Upper lobe of right lung (tissue), 1 donor: Measurements from ENCODE around the gene LTB. TPM values are rescaled to one million over a fixed set of nuclear protein-coding genes. Genes with fewer than 3 reads are reported as not detected.
A peak's percentile ranks its signal among the peaks of the same experiment; 100 is the strongest.

ENCODE experiments used
- ATAC-seq: fragments of 200-7000 bp; cut with Tn5 transposase; one replicate; pipeline ENCODE4 v1.9.1; 2020; ENCODE audit warnings: mild to moderate bottlenecking, moderate library complexity
- DNase-seq: peaks from one replicate; pipeline ENCODE4 v3.0.0-alpha.2; 2020
- H3K27ac ChIP-seq: fragments of 200-600 bp; one replicate; pipeline ENCODE4 v1.8.0; 2022
- H3K27me3 ChIP-seq: fragments of 200-600 bp; one replicate; pipeline ENCODE4 v1.8.0; 2022; ENCODE audit warnings: mild to moderate bottlenecking
- H3K36me3 ChIP-seq: fragments of 200-600 bp; one replicate; pipeline ENCODE4 v1.8.0; 2022
- H3K4me1 ChIP-seq: fragments of 200-600 bp; one replicate; pipeline ENCODE4 v1.8.0; 2022
- H3K4me3 ChIP-seq: fragments of 200-600 bp; one replicate; pipeline ENCODE4 v1.8.0; 2022; ENCODE audit warnings: mild to moderate bottlenecking
- H3K9me3 ChIP-seq: fragments of 200-600 bp; one replicate; pipeline ENCODE4 v1.8.0; 2022
- CTCF ChIP-seq: fragments of 200-600 bp; IDR thresholded peaks from one replicate; pipeline ENCODE4 v1.8.0; 2022; ENCODE audit warnings: antibody characterized with exemption
- intact Hi-C: fragments of 100-400 bp; cut with DNase I; formaldehyde crosslinking; loops from one replicate; pipeline ENCODE4 v1.11.0; 2022
- total RNA-seq: library from RNA; stranded (reverse); fragmentation: NEBNext Ultra II Directional; extraction: Animal tissue kit (Norgen Biotek cat#: 25700); gene quantifications from one replicate; pipeline ENCODE4 v1.2.1, GENCODE V29; 2021
- donor health status: DM: no; HTN: yes; CAD: no; lungs with severe emphysema.

The LTB gene
- total RNA-seq, 1 donor from 2014 or later = 6.2 TPM

GRCh38 chr6:31567531-31568370, 14.5 kb downstream of the LTB start:
- Histone ChIP-seq H3K27me3 (no peaks in the 10 kb centered on the region), H3K36me3 (no peaks in the 10 kb centered on the region), H3K4me3 (no peak overlapping the region), H3K27ac (no peak overlapping the region), H3K4me1 (peaks cover 4% of the 10 kb centered on the region), H3K9me3 (no peaks in the 10 kb centered on the region)
- ATAC-seq = peak; percentile 48
- no peak for TF ChIP-seq CTCF
- intact Hi-C loops = no loop called here
- no peak for DNase-seq

- peak overlapping the region; percentile 73 for H3K27ac ChIP-seq
- no peak overlapping the region for H3K4me3 ChIP-seq
- intact Hi-C loops = no loop called here
- no peak for TF ChIP-seq CTCF
- H3K9me3 ChIP-seq = no peaks in the 10 kb centered on the region
- peaks cover 51% of the 10 kb centered on the region for H3K4me1 ChIP-seq
- no peaks in the 10 kb centered on the region for H3K27me3 ChIP-seq
- peaks cover 26% of the 10 kb centered on the region for H3K36me3 ChIP-seq
- no peak for ATAC-seq
- no peak for DNase-seq
These were observed 21.5 kb downstream of the LTB start for GRCh38 chr6:31560697-31561058.

- Histone ChIP-seq H3K27me3 (no peaks in the 10 kb centered on the region), H3K9me3 (no peaks in the 10 kb centered on the region), H3K27ac (peak overlapping the region; percentile 73), H3K36me3 (peaks cover 26% of the 10 kb centered on the region), H3K4me3 (no peak overlapping the region), H3K4me1 (peaks cover 51% of the 10 kb centered on the region)
- DNase-seq (peak; percentile 73), ATAC-seq (peak; percentile 70)
- intact Hi-C loops = no loop called here
- TF ChIP-seq CTCF = no peak
These were observed 22.1 kb downstream of the LTB start for GRCh38 chr6:31559958-31560696.

- H3K36me3 ChIP-seq = peaks cover 27% of the 10 kb centered on the region
- no peaks in the 10 kb centered on the region for H3K27me3 ChIP-seq
- peak overlapping the region; percentile 73 for H3K27ac ChIP-seq
- H3K9me3 ChIP-seq = no peaks in the 10 kb centered on the region
- peaks cover 51% of the 10 kb centered on the region for H3K4me1 ChIP-seq
- no peak for TF ChIP-seq CTCF
- intact Hi-C loops = no loop called here
- ATAC-seq (no peak), DNase-seq (no peak)
- H3K4me3 ChIP-seq = no peak overlapping the region
These were observed 22.6 kb downstream of the LTB start for GRCh38 chr6:31559606-31559957.

- DNase-seq (peak; percentile 74), ATAC-seq (peak; percentile 85)
- Histone ChIP-seq H3K36me3 (peaks cover 34% of the 10 kb centered on the region), H3K27ac (peak overlapping the region; percentile 73), H3K4me1 (peaks cover 51% of the 10 kb centered on the region), H3K9me3 (no peaks in the 10 kb centered on the region), H3K4me3 (no peak overlapping the region), H3K27me3 (no peaks in the 10 kb centered on the region)
- no peak for TF ChIP-seq CTCF
- intact Hi-C loops = no loop called here
These were observed 23.4 kb downstream of the LTB start for GRCh38 chr6:31558631-31559500.
